Inferior parietal cortex (tissue), 1 donor: Measurements from ENCODE around the gene STXBP6.
"Not testable (repeated sequence)": the region's sequence is repeated elsewhere in the genome, so short reads cannot be mapped to it uniquely, and the experiment has no call there.

Experiments
- DNase-seq: peaks from one replicate; pipeline ENCODE4 v3.0.0-alpha.2; 2016; ENCODE audit errors: extremely low spot score

STXBP6 gene

GRCh38 chr14:24986206-24986893 lies 63.6 kb downstream of the STXBP6 start:
- DNase-seq: no peak

DNA sequence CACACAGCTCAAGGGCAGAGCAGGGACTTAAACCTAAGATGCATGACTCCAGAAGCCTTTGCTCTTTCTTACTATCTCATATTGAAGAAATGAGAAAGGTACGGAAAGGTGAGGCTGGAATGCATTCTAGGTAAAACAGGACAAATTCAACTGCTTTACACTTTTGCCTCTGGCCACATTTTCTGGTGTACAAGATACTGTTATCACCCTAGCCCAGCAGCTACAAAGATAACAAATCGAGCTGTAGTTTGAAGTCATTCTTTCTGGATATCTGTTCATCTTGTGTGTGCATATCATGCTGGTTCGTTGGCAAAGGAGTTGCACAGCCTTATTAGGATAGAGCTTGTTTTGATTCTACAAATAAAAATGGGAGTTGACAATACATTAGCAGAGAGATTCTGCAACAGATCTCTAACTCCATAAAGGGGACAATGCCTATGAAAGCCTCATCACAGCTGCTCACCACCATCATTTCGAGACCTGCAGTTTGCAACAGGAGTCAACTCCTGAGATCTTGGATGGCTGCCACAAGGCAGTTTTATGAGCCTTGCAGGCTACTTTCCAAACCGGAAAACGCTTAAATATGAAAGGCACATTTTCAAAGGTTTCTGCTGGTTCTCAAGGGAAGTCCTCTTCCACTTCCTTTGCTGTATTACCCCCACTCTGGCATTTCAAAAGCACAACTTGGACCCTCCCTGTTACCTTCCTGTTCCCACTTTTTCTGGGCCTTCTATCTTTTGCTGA lies 64.9 kb downstream of the STXBP6 start:
- no peak for DNase-seq

- DNase-seq: no peak
Measured at GRCh38 chr14:24982472-24983155, 67.3 kb downstream of the STXBP6 start.

GRCh38 chr14:24979725-24980239 lies 70.2 kb downstream of the STXBP6 start:
- DNase-seq: no peak

DNA sequence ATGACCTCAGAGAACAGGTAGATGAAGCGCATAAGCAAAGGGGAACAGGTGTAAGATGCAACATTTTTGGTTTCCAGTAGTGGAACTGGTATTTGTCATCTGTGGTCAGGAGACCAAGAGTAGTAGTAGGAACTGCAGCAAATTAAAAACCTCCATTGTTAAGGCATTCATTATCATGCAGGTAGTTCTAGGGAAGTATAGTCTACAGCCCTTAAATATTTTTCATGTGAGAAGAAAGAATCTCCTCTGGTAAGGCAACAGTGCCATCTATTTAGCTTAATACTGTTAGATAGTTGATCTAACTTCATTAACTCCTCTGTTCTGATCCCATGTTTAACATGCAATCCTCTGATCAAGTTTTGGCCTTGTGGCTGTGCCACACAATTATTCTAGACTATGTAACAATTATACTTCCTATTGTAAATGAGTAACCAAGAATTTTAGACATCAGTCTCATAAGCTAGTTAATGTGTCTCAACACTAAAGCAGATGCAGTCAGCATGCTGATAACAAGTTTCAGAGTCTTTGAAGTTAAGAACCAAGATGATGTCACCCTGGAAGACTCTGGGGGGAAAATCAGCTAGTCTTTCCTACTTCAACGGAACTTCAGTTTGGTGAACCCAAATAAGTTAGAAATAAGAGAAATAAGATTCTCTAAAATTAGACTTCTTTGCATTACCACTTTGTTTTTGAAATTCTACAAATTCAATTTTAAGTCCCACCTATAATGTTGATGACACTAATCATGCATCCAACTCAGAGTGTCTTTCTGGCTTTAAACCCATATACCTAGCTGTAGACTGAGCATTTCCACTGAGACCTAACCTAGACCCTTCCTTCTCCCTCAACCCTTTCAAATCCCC lies 70.9 kb downstream of the STXBP6 start:
- DNase-seq: no peak

DNA sequence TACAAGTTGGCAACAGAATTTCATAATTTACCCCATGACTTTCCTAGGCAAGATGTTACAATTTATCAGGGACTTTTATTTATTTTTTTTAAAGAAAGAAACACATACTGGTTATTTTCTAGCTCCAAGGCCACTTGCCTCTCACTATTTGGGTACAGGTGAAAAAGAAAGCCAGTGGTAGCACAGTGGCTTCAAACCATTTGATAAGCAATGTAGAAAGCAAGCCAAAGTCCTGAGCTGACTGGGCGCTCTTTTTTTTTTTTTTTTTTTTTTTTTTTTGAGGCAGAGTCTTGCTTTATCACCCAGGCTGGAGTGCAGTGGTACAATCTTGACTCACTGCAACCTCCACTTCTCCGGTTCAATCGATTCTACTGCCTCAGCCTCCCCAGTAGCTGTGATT lies 73.3 kb downstream of the STXBP6 start:
- no peak for DNase-seq

DNA sequence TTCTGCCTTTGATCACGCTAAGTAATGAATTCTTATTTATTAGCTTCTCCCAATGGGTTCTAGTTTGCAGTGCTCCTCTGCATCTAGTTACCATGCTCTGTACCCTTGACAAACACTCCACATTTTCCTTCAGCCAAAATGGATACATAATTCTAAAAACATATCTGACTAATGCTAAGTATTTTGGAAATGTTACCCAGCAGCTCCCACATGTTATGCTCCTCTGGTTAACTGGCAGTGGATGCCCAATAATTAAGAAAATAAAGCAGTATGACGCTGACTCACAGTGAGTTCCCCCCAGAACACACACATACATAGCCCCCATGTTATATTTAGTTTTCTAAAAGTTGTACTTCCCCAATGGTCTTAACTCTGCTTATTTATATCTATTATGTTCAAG lies 74.6 kb downstream of the STXBP6 start:
- DNase-seq: no peak

DNA sequence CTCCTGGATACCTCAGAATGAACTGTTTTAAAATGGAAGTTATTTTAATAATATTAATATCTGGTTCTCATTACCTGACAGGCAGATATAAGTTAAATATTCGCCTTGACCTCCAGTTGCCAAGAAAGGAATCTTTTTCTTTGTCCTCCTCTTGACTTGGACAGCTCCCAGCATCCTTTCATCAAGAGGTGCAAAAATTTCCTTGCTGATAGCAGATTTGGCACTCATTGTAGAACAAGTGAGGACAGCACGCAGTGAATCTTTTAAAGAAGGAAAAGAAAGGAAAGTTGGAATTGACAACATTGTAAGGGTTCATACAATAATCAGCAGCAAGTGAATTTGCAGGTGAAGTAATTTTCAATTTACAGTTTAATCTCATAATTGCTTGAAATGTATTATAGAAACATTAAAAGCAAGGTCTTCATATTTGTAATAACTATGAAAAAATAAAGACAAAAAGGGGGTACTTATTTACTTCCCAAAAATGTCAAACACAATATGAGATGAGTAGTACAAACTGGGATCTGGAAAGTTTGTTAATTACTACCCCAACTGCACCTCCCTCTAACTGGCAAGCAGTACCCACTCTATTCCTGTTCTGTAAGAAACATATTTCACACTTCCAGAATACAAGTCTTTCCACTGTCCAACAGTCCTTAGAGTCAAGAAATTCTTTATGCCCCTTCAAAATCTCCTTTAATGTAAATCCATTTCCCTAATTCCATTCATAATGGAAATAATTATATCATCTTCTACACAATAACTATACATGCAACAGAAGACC lies 75.2 kb downstream of the STXBP6 start:
- DNase-seq: no peak

GRCh38 chr14:24972844-24973243 lies 77.1 kb downstream of the STXBP6 start:
- no peak for DNase-seq

GRCh38 chr14:24971255-24971654 lies 78.7 kb downstream of the STXBP6 start:
- DNase-seq: no peak

- DNase-seq: no peak
Measured at GRCh38 chr14:24966579-24966964, 83.4 kb downstream of the STXBP6 start.

DNA sequence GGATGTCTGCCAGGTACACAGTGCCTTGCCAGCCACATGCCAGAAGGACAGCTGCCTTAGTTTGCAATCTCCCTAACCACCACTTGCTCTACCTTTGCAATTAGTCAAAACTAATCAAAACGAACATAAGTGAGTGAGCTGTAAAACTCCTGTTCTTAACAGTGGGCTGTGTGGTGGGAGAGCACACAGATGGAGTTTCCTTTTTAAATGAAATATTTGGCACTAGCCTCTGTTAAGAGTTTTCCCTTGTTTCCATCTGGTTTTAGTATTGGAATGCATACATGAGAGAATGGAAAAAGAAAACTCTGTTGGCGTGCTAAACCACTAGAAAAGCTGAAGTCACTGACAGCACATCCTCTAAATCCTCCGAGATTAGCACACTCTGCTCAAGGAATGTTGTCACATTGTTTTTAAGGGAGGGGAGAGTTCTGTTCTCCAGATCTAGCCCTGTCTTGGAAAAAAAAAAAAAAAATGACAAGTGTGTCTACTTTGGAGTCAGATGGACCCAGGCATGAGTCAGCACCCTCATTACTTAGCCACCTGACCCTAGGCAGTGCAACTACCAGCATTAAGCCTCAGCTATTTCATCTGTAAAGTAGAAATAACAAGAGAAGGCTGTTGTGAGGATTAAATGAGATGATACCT lies 83.9 kb downstream of the STXBP6 start:
- peak; percentile 60 for DNase-seq

DNA sequence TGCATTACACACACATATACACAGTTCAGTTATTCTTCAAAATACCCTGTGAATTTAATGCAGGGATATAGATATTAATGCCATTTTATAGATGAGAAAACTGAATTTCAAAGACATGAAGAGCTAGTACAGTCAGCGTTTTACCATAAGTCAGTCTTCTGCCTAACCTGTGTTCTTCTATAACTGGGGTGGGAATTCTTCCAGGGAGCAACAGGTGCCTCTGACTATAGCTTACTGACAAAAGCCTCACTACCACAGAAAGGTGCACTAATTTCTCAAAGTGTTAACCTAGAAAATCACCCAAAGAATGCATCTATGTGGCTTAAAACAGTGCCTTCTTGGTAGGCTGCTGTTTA lies 84.4 kb downstream of the STXBP6 start:
- no peak for DNase-seq

- no peak for DNase-seq
Measured at GRCh38 chr14:24964591-24964990, 85.4 kb downstream of the STXBP6 start.

- no peak for DNase-seq
Measured at GRCh38 chr14:24964048-24964447, 85.9 kb downstream of the STXBP6 start.

- not testable (repeated sequence) for DNase-seq
Measured at GRCh38 chr14:24962118-24962517, 87.8 kb downstream of the STXBP6 start.

DNA sequence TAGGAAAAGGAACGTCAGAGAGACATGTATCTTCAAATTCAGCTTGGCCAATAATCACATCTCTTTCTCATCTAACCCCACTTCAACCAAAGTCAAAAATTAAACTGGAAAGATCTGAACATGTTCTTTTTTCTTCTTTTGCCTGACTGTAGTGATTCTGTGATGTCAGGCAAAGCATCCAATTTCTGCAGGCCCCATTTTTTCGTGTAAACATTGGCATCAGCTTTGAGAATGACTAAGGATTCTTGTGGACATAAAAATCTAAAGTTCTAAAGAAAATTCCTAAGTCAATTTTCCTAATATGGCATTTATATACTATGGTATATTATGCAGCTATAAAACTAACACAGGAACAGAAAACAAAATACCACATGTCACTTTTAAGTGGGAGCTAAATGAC lies 89.1 kb downstream of the STXBP6 start:
- no peak for DNase-seq

- DNase-seq: no peak
Measured at GRCh38 chr14:24959791-24960331, 90.1 kb downstream of the STXBP6 start.

DNA sequence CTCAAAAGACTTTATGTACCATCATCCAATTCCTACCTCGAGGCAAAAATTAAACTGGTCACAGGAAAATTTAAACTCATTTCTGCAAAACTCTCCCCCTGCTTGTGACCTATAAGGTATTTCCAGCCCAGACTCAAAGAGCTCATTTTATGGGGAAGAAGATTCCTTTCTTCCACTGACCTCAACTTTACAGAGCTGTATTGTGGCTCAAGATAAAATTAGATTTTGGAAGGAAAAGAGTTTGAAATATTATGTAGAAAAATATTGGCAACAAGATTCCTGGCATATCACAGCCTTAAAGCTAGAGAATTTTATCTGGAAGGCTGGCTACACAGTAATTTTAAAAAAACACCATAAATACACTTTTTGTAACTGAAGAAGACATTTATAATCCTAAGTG lies 91.7 kb downstream of the STXBP6 start:
- no peak for DNase-seq

DNA sequence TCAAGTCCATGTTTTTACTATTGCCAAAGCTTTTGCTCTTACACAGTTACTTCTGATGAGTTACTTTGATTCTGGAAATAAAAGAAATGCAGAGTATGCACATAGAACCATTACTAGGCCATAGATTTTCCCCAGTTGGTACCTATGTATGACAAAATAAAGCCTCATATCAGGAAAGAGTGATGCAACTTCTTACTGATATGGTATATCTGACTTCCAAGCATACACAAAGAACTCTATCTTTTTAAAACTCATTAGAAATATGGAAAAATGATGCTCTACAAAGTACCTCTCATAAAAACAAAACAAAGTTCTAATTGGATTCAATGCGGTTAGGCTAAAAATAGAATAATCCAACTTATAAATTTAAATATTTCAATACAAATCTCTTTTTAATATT lies 92.1 kb downstream of the STXBP6 start:
- no peak for DNase-seq
